GM19238 (cell line): ENCODE measurements around the gene CHURC1.

Experiments
- DNase-seq: peaks from one replicate; pipeline ENCODE4 v3.0.0; 2011; ENCODE audit warnings: low spot score; ENCODE audit not compliant: insufficient read length

CHURC1 gene

GRCh38 chr14:64938972-64939816 is 24.9 kb downstream of the CHURC1 start:
- no peak for DNase-seq

GRCh38 chr14:64939817-64940190 is 25.5 kb downstream of the CHURC1 start:
- DNase-seq: no peak

GRCh38 chr14:64940336-64940910 is 26.2 kb downstream of the CHURC1 start:
- DNase-seq: no peak

- DNase-seq: no peak
These were observed 28.4 kb downstream of the CHURC1 start, which contains the start of gene GPX2 for GRCh38 chr14:64942531-64943111. Gene GPX2, minus strand, starts transcription at chr14:64942745. Its CDS starts 19 bp downstream, at chr14:64942726.

- no peak for DNase-seq
These were observed 29.3 kb downstream of the CHURC1 start for GRCh38 chr14:64943556-64943955.

GRCh38 chr14:64944041-64944440 is 29.8 kb downstream of the CHURC1 start:
- no peak for DNase-seq

- DNase-seq: no peak
These were observed 30.6 kb downstream of the CHURC1 start for GRCh38 chr14:64944861-64945260.

- DNase-seq: no peak
These were observed 31.4 kb downstream of the CHURC1 start for GRCh38 chr14:64945431-64946178.

GRCh38 chr14:64946310-64947045 is 32.2 kb downstream of the CHURC1 start:
- no peak for DNase-seq

- no peak for DNase-seq
These were observed 33.7 kb downstream of the CHURC1 start for GRCh38 chr14:64947710-64948611.

- DNase-seq: no peak
These were observed 34.5 kb downstream of the CHURC1 start for GRCh38 chr14:64948612-64949210.

- DNase-seq: no peak
These were observed 36.6 kb downstream of the CHURC1 start for GRCh38 chr14:64950889-64951288.

- DNase-seq: no peak
These were observed 37.0 kb downstream of the CHURC1 start for GRCh38 chr14:64951291-64951690.

- DNase-seq: no peak
These were observed 37.5 kb downstream of the CHURC1 start for GRCh38 chr14:64951724-64952123.

- DNase-seq: no peak
These were observed 38.5 kb downstream of the CHURC1 start for GRCh38 chr14:64952598-64953309.

GRCh38 chr14:64953310-64953654 is 39.0 kb downstream of the CHURC1 start:
- no peak for DNase-seq

- DNase-seq: no peak
These were observed 39.4 kb downstream of the CHURC1 start for GRCh38 chr14:64953661-64954060.

- no peak for DNase-seq
These were observed 40.4 kb downstream of the CHURC1 start for GRCh38 chr14:64954491-64955240.
